ENCODE data around the gene SNX13.

SNX13 gene

GRCh38 chr7:17774716-17775288, 165.5 kb downstream of the SNX13 start:
- DNase-seq (ENCODE audit: low read depth in 2 of 2): no peak

GRCh38 chr7:17774248-17774647, 166.0 kb downstream of the SNX13 start:
- no peak for DNase-seq (ENCODE audit: low read depth in 2 of 2)

GRCh38 chr7:17773289-17773626, 167.0 kb downstream of the SNX13 start:
- no peak for DNase-seq (ENCODE audit: low read depth in 2 of 2)

DNA sequence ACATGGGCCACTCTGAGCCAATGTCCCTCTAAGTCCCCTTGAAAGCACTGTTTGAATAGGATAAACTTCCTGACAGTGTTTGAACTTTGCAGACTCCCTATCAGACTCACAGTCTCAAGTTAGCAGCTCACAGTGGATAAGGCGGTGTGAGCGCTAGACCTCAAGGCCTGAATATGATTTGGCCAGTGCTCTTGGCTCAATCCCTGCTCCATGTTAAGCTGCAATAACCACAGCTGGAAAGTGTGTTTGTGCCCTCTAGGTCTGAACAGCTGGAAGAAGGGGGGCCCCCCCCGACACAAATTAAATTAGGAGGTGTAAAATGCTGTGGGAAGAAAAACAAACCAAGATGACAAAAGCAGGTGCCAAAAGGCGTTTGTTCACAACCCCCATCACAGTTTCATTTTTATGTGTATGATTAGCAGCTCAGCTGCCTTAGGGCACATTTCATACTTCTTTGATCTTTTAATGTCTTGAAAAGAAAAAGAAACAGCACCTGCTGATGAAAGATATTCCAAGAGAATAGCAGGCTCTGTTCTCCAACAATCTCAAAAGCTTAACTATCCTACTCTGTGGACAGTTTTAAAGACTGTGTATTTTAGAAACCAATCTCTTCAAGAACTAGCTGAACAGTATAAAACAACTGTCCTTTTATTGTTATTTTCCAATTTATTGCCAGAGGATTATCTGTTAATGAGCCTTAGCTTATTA, 167.6 kb downstream of the SNX13 start:
- no peak for DNase-seq (ENCODE audit: low read depth in 2 of 2)

DNA sequence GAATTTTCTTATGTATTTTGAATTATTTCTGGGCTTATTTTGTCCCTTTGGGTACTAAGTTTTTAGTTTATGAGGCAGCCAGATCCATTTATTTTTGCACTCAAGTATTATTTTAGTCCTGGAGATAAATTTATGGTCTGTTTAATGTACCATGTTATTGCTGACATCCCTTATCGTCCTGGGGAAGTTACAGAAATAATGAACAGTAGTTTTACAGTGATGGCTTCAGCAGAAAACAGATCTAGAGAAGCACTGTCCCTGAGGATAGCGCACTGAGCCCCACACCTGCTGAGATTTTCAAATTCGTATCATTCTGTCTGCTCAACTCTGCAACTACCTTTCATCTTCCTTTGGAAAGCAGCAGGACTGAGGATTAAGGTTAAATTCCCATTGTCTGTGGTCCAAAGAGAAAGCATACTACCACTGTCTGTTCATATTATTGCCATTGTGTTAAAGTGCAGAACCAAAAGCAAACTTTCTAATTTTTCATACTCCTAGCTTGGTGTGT, 168.3 kb downstream of the SNX13 start:
- no peak for DNase-seq (ENCODE audit: low read depth in 2 of 2)

DNA sequence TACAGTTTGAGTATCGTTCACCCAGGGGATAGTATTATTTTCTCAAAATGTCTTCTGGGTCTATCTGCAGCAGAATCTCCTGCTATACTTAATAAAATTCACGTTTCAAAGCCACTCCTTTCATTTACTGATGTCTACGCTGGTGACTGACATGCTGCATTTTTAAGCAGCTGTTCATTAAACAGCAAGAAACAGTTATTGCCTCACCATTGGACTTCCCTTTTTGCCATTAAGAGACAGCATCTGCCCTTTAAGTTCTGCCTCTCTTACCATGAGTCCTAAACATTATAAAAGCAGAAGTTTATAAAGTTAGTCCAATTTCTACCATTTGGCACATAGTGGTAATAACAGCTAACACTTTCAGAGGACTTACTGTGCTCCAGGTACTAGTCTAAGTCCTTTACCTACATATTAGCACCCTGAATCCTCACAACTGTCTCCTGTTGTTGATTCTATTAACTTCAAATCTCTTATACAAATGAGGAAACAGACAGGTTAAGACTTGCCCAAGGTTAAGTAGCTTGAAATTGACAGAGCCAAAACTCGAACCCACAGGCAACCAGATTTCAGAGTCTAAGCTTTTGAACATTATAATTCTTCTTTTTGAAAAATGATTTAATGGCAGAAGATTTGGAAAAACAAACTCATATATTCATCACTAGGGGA, 169.5 kb downstream of the SNX13 start:
- DNase-seq (ENCODE audit: low read depth in 2 of 2): no peak

GRCh38 chr7:17769918-17770317, 170.4 kb downstream of the SNX13 start:
- DNase-seq (ENCODE audit: low read depth in 2 of 2): peak in 1 of 2 donors; percentile 18

- no peak for DNase-seq (ENCODE audit: low read depth in 2 of 2)
These were observed 182.3 kb downstream of the SNX13 start for GRCh38 chr7:17758008-17758407.

DNA sequence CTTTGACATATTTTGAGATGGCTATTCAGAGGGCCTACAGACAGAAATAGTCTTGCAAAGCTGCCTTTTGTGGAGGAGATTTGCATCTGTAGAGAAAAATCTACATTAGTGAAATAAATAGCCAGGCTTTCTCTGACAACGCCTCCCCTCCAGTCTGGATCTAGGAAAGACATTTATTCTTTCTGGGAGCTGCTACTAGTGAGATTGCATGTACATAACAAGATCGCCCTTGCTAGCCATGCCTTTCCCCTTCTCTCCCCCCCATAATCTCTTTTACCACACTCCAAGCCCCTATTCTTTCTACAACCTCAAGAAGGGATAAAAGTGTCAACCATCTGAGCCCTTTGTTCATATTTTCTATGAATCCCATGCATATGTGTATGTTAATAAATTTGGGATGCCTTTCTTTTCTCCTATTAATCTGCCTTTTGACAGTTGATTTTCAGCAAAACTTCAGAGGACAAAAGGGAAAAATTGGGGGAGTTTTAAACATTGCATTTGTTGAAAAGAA, 194.2 kb downstream of the SNX13 start:
- DNase-seq (ENCODE audit: low read depth in 2 of 2): no peak

DNA sequence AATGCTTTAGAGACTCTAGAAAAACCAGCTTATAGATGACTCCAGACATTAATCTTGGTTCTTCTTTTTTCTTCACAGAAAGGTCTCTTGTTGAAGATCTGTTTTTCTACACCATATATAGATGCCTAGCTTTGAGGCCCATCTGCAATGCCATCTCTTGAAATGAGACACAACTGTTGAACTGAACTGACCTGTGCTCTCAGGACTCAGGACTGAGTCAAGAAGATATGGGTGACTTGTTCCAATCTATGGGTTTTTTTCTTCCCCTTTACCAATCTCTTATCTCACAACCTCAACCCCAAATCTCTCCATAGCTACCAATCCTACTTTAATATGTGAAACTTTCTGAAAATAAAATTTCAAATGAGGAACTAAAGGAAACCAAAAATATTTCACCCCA, 194.7 kb downstream of the SNX13 start:
- no peak for DNase-seq (ENCODE audit: low read depth in 2 of 2)

GRCh38 chr7:17743316-17743715, 197.0 kb downstream of the SNX13 start:
- DNase-seq (ENCODE audit: low read depth in 2 of 2): no peak

- no peak for DNase-seq (ENCODE audit: low read depth in 2 of 2)
These were observed 198.9 kb downstream of the SNX13 start for GRCh38 chr7:17741426-17741825.
